ENCODE data around the gene DENND6B.

DENND6B gene

DNA sequence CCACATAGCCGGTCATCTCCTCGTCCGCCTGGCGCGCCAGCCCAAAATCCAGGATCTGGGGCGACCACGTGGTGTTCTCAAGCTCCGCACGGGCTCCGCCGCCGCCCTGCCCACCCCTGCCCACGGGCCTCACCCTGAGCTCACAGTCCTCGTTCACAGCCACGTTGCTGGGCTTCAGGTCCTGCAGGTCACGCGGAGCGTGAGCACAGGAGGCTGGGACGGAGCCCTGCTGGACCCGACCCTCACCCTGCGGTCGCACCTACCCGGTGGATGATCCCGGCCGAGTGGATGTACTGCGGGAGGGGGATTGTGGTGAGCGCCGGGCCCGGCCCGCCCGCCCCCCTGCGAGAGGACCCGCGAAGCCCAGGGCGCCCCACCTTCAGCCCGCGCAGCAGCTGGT lies 59.8 kb downstream of the DENND6B start:
- TF ChIP-seq, protein P1, sequence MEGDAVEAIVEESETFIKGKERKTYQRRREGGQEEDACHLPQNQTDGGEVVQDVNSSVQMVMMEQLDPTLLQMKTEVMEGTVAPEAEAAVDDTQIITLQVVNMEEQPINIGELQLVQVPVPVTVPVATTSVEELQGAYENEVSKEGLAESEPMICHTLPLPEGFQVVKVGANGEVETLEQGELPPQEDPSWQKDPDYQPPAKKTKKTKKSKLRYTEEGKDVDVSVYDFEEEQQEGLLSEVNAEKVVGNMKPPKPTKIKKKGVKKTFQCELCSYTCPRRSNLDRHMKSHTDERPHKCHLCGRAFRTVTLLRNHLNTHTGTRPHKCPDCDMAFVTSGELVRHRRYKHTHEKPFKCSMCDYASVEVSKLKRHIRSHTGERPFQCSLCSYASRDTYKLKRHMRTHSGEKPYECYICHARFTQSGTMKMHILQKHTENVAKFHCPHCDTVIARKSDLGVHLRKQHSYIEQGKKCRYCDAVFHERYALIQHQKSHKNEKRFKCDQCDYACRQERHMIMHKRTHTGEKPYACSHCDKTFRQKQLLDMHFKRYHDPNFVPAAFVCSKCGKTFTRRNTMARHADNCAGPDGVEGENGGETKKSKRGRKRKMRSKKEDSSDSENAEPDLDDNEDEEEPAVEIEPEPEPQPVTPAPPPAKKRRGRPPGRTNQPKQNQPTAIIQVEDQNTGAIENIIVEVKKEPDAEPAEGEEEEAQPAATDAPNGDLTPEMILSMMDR (IDR thresholded peaks at IDR 0.05; ENCODE audit: low read depth, low read length) = no peak
- TF ChIP-seq EZH2phosphoT487 (IDR thresholded peaks at IDR 0.05; ENCODE audit: low read depth) = no peak
- Histone ChIP-seq H3K9me3 (ENCODE audit: insufficient read depth, low read length) (no peaks in the 10 kb centered on the region), H3K36me3 (replicated peaks; ENCODE audit: low read depth, low read length) (no peaks in the 10 kb centered on the region), H3K27me3 (ENCODE audit: low read depth, low read length) (no peaks in the 10 kb centered on the region), H4K20me1 (ENCODE audit: insufficient read depth, low read length) (no peaks in the 10 kb centered on the region), H3K27ac (ENCODE audit: low read length) (no peak overlapping the region), H3K9ac (ENCODE audit: low read length) (no peak overlapping the region), H3K4me1 (ENCODE audit: low read length) (peaks cover 29% of the 10 kb centered on the region), H3K4me2 (ENCODE audit: low read length) (no peak overlapping the region), H2AFZ (ENCODE audit: low read depth, low read length) (no peak overlapping the region), H3K4me3 (ENCODE audit: low read length) (no peak overlapping the region), H3K79me2 (ENCODE audit: low read length) (no peaks in the 10 kb centered on the region)

- Histone ChIP-seq H3K4me2 (ENCODE audit: low read length) (no peak overlapping the region), H3K27ac (ENCODE audit: low read length) (no peak overlapping the region), H3K4me3 (ENCODE audit: low read length) (no peak overlapping the region), H4K20me1 (ENCODE audit: insufficient read depth, low read length) (no peaks in the 10 kb centered on the region), H3K9me3 (ENCODE audit: insufficient read depth, low read length) (no peaks in the 10 kb centered on the region), H3K9ac (ENCODE audit: low read length) (no peak overlapping the region), H2AFZ (ENCODE audit: low read depth, low read length) (no peak overlapping the region), H3K79me2 (ENCODE audit: low read length) (peaks cover 10% of the 10 kb centered on the region), H3K27me3 (ENCODE audit: low read depth, low read length) (no peaks in the 10 kb centered on the region), H3K4me1 (ENCODE audit: low read length) (peaks cover 26% of the 10 kb centered on the region), H3K36me3 (replicated peaks; ENCODE audit: low read depth, low read length) (no peaks in the 10 kb centered on the region)
- no peak for TF ChIP-seq EZH2phosphoT487 (IDR thresholded peaks at IDR 0.05; ENCODE audit: low read depth)
- TF ChIP-seq, protein P1 (IDR thresholded peaks at IDR 0.05; ENCODE audit: low read depth, low read length) = no peak
Measured at GRCh38 chr22:50264946-50265669, 61.7 kb downstream of the DENND6B start.

- H3K9me3 ChIP-seq (ENCODE audit: insufficient read depth, low read length) = no peaks in the 10 kb centered on the region
- peaks cover 22% of the 10 kb centered on the region for H3K4me1 ChIP-seq (ENCODE audit: low read length)
- no peak overlapping the region for H3K4me2 ChIP-seq (ENCODE audit: low read length)
- no peak overlapping the region for H3K27ac ChIP-seq (ENCODE audit: low read length)
- TF ChIP-seq, protein P1 (IDR thresholded peaks at IDR 0.05; ENCODE audit: low read depth, low read length) = no peak
- no peak for TF ChIP-seq EZH2phosphoT487 (IDR thresholded peaks at IDR 0.05; ENCODE audit: low read depth)
- no peaks in the 10 kb centered on the region for H3K27me3 ChIP-seq (ENCODE audit: low read depth, low read length)
- H3K36me3 ChIP-seq (replicated peaks; ENCODE audit: low read depth, low read length) = no peaks in the 10 kb centered on the region
- H4K20me1 ChIP-seq (ENCODE audit: insufficient read depth, low read length) = no peaks in the 10 kb centered on the region
- H2AFZ ChIP-seq (ENCODE audit: low read depth, low read length) = no peak overlapping the region
- H3K79me2 ChIP-seq (ENCODE audit: low read length) = peaks cover 17% of the 10 kb centered on the region
- H3K9ac ChIP-seq (ENCODE audit: low read length) = no peak overlapping the region
- H3K4me3 ChIP-seq (ENCODE audit: low read length) = no peak overlapping the region
Measured at GRCh38 chr22:50264104-50264745, 62.6 kb downstream of the DENND6B start.

GRCh38 chr22:50262973-50263617 lies 63.7 kb downstream of the DENND6B start:
- Histone ChIP-seq H3K27ac (ENCODE audit: low read length) (no peak overlapping the region), H4K20me1 (ENCODE audit: insufficient read depth, low read length) (no peaks in the 10 kb centered on the region), H3K4me2 (ENCODE audit: low read length) (0 out of 2 replicates have a peak overlapping the region, but pooled peaks have one; percentile 73), H3K4me3 (ENCODE audit: low read length) (no peak overlapping the region), H2AFZ (ENCODE audit: low read depth, low read length) (no peak overlapping the region), H3K9ac (ENCODE audit: low read length) (no peak overlapping the region), H3K36me3 (replicated peaks; ENCODE audit: low read depth, low read length) (no peaks in the 10 kb centered on the region), H3K27me3 (ENCODE audit: low read depth, low read length) (no peaks in the 10 kb centered on the region), H3K79me2 (ENCODE audit: low read length) (peaks cover 18% of the 10 kb centered on the region), H3K9me3 (ENCODE audit: insufficient read depth, low read length) (no peaks in the 10 kb centered on the region), H3K4me1 (ENCODE audit: low read length) (peaks cover 21% of the 10 kb centered on the region)
- TF ChIP-seq, protein P1 (IDR thresholded peaks at IDR 0.05; ENCODE audit: low read depth, low read length) = no peak
- no peak for TF ChIP-seq EZH2phosphoT487 (IDR thresholded peaks at IDR 0.05; ENCODE audit: low read depth)
